ENCODE results near the gene GRID2.

DNA sequence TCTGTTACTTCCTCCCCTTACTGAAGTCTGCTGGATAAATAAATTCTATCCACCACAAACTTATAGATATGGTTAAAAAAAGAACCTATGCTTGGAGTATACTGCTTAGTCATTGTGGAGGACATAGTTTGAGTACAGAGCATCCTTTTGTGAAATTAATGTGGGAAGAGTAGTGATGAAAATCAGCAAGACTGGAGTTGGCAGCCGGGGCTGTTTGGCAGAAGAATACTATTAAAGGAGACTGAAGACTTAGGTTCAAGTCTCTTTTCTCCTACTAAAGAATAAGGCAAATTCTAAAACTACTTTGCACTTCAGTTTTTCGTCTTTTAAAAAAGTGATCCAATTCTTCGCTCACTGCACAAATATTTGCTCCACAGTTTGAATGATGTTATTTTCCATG lies 1198.2 kb downstream of the GRID2 start:
- TF ChIP-seq, protein P1, sequence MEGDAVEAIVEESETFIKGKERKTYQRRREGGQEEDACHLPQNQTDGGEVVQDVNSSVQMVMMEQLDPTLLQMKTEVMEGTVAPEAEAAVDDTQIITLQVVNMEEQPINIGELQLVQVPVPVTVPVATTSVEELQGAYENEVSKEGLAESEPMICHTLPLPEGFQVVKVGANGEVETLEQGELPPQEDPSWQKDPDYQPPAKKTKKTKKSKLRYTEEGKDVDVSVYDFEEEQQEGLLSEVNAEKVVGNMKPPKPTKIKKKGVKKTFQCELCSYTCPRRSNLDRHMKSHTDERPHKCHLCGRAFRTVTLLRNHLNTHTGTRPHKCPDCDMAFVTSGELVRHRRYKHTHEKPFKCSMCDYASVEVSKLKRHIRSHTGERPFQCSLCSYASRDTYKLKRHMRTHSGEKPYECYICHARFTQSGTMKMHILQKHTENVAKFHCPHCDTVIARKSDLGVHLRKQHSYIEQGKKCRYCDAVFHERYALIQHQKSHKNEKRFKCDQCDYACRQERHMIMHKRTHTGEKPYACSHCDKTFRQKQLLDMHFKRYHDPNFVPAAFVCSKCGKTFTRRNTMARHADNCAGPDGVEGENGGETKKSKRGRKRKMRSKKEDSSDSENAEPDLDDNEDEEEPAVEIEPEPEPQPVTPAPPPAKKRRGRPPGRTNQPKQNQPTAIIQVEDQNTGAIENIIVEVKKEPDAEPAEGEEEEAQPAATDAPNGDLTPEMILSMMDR (IDR thresholded peaks at IDR 0.05) = no peak
- no peak for TF ChIP-seq ZFX (IDR thresholded peaks at IDR 0.05; ENCODE audit: borderline replicate concordance)
